Nephron progenitor cell (in vitro differentiated cells): ENCODE measurements around the gene DOK7.

ENCODE experiments used
- DNase-seq: peaks from one replicate; pipeline ENCODE4 v3.0.0; 2021
- H3K27ac Mint-ChIP-seq: 2 replicates; pipeline ENCODE4 v1.8.0; 2021; ENCODE audit warnings: mild to moderate bottlenecking, moderate library complexity, mixed read lengths
- H3K27me3 Mint-ChIP-seq: 2 replicates; pipeline ENCODE4 v1.8.0; 2021; ENCODE audit warnings: mild to moderate bottlenecking, low read depth, mixed read lengths; ENCODE audit not compliant: poor library complexity
- H3K36me3 Mint-ChIP-seq: 2 replicates; pipeline ENCODE4 v1.8.0; 2021; ENCODE audit warnings: low read depth, mixed read lengths
- H3K4me1 Mint-ChIP-seq: 2 replicates; pipeline ENCODE4 v1.8.0; 2021; ENCODE audit warnings: mixed read lengths
- H3K4me3 Mint-ChIP-seq: 2 replicates; pipeline ENCODE4 v1.8.0; 2021; ENCODE audit warnings: mild to moderate bottlenecking, moderate library complexity, mixed read lengths
- H3K9me3 Mint-ChIP-seq: 2 replicates; pipeline ENCODE4 v1.8.0; 2021; ENCODE audit warnings: mild to moderate bottlenecking, moderate library complexity, mixed read lengths
- TF ChIP-seq, protein P1 (sequence below): fragments of 200-600 bp; sonication (generic); IDR thresholded peaks from 2 replicates; pipeline ENCODE4 v1.5.0; 2021; ENCODE audit warnings: antibody characterized with exemption

DOK7 gene

DNA sequence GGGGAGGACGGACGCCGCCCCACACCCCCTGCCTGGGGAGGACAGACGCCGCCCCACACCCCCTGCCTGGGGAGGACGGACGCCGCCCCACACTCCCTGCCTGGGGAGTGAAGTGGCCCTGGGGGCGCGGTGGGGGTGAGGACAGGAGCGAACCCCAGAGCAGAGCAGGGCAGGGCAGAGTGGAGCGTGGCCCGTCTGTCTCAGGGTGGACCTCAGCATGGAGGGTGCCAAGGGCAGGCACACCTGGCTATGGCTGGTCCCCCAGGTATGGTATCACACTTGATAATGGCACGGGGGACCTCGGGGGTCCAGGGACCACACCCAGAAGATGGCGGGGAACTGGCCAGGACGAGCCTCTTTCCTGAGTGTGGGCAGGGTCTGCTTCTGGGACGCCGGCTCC is 59.5 kb downstream of the DOK7 start:
- TF ChIP-seq, protein P1, sequence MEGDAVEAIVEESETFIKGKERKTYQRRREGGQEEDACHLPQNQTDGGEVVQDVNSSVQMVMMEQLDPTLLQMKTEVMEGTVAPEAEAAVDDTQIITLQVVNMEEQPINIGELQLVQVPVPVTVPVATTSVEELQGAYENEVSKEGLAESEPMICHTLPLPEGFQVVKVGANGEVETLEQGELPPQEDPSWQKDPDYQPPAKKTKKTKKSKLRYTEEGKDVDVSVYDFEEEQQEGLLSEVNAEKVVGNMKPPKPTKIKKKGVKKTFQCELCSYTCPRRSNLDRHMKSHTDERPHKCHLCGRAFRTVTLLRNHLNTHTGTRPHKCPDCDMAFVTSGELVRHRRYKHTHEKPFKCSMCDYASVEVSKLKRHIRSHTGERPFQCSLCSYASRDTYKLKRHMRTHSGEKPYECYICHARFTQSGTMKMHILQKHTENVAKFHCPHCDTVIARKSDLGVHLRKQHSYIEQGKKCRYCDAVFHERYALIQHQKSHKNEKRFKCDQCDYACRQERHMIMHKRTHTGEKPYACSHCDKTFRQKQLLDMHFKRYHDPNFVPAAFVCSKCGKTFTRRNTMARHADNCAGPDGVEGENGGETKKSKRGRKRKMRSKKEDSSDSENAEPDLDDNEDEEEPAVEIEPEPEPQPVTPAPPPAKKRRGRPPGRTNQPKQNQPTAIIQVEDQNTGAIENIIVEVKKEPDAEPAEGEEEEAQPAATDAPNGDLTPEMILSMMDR = no peak
- Mint-ChIP-seq H3K36me3 (peaks cover 17% of the 10 kb centered on the region), H3K4me3 (no peak overlapping the region), H3K4me1 (peaks cover 23% of the 10 kb centered on the region), H3K27ac (no peak overlapping the region), H3K9me3 (no peaks in the 10 kb centered on the region), H3K27me3 (peaks cover 3% of the 10 kb centered on the region)
- DNase-seq = no peak

DNA sequence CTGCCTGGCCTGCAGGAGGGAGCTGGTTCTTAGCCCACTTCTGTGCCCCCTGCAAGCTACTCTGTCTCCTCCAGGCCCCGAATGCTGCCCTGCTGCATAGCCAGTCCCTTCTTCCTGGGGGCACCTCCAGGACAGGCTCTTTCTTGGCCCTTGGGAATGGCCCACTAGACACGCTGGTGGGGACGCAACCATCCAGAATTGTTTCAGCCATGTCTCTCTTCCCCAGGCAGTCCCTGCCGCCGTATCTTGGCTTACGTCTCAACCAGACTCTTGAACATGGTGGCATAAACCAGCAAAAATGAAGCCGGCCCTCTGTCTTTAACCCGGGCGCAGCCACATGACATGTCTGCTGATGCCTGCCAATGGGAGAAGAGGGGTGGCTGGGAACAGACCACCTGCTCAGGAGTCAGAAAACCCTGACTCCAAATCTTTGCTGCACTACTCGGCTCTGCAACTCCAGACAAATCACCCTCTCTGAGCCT is 60.1 kb downstream of the DOK7 start:
- H3K27ac Mint-ChIP-seq = no peak overlapping the region
- peaks cover 17% of the 10 kb centered on the region for H3K36me3 Mint-ChIP-seq
- no peak for DNase-seq
- H3K4me3 Mint-ChIP-seq = no peak overlapping the region
- TF ChIP-seq, protein P1 = no peak
- H3K27me3 Mint-ChIP-seq = peaks cover 3% of the 10 kb centered on the region
- no peaks in the 10 kb centered on the region for H3K9me3 Mint-ChIP-seq
- peaks cover 28% of the 10 kb centered on the region for H3K4me1 Mint-ChIP-seq

DNA sequence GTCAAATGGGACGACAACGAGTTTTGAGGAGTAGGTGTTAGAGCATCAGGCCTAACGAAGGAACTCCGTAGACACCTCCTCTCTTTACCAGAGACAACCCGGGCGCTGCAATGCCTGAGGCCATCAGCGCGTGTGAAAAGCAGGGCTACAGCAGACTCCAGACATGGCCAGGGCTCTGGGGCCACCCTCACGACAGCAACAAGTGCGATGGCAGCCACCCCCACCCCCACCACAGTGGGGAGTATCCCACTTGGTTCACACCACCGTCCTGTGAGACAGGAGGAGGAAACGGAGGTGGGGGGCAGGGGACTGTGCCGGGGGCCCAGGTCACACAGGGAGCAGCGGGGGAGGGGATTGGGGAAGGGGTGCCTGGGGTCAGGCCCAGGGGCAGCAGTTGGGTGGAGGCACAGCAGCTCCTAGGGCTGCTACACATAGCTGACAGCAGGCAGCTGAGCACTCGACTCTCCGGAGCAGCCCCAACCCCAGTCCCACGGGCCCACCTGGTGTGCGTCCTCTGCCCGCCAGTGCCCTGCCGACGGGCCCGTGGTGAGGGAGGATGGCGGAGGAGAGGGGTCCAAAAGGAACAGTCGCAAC is 60.6 kb downstream of the DOK7 start:
- H3K4me1 Mint-ChIP-seq = peaks cover 29% of the 10 kb centered on the region
- H3K36me3 Mint-ChIP-seq = peaks cover 17% of the 10 kb centered on the region
- H3K4me3 Mint-ChIP-seq = no peak overlapping the region
- TF ChIP-seq, protein P1 = no peak
- H3K9me3 Mint-ChIP-seq = no peaks in the 10 kb centered on the region
- DNase-seq = no peak
- H3K27ac Mint-ChIP-seq = no peak overlapping the region
- peaks cover 3% of the 10 kb centered on the region for H3K27me3 Mint-ChIP-seq

DNA sequence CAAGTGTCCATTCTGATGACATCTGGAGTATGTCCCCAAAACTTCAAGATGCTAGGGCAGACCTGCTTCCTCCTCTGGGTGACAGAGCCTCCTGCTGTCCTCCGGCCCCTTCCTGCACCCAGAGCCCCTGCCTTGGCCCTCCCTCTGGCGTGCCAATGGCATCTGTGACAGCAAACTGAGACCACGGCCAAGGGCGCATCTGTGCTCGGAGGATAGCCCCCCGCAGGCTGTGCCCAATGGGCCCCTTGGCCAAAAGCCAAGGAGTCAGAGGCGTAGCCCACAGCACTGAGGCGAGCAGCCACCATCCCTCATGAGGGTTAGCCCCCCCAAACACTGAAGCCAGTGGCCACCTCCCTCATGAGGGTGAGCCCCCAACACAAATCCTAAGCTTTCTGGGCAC is 61.2 kb downstream of the DOK7 start:
- Mint-ChIP-seq H3K4me1 (peaks cover 31% of the 10 kb centered on the region), H3K27ac (no peak overlapping the region), H3K27me3 (peaks cover 3% of the 10 kb centered on the region), H3K36me3 (peaks cover 17% of the 10 kb centered on the region), H3K9me3 (no peaks in the 10 kb centered on the region), H3K4me3 (no peak overlapping the region)
- TF ChIP-seq, protein P1 = no peak
- no peak for DNase-seq

DNA sequence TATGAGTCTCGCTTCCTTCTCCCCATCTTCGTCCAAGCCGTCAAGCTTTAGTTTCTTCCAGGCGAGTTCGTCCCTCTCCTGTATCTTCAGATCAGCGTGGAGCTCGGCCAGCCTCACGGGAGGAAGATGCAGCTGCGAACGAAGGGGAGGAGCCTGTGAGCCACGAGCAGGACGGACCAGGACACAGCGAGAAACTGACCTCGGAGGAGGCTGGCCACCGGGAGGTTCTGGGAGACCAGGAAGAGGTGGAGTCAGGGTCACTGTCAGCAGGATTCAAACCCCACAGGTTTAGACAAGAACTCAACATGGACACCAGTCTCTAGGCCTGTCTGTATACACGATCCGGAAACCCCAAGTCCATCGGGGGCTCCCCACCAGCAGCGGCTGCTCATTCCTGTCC is 61.8 kb downstream of the DOK7 start:
- Mint-ChIP-seq H3K9me3 (no peaks in the 10 kb centered on the region), H3K4me3 (no peak overlapping the region), H3K4me1 (peaks cover 37% of the 10 kb centered on the region), H3K36me3 (peaks cover 12% of the 10 kb centered on the region), H3K27ac (no peak overlapping the region), H3K27me3 (peaks cover 3% of the 10 kb centered on the region)
- TF ChIP-seq, protein P1 = no peak
- DNase-seq = no peak
